ENCODE measurements around the gene ALPP. TPM values are rescaled to one million over a fixed set of nuclear protein-coding genes. Genes with fewer than 3 reads are reported as not detected.

Gene ALPP
- polyA plus RNA-seq, 3 donors, result not detected

DNA sequence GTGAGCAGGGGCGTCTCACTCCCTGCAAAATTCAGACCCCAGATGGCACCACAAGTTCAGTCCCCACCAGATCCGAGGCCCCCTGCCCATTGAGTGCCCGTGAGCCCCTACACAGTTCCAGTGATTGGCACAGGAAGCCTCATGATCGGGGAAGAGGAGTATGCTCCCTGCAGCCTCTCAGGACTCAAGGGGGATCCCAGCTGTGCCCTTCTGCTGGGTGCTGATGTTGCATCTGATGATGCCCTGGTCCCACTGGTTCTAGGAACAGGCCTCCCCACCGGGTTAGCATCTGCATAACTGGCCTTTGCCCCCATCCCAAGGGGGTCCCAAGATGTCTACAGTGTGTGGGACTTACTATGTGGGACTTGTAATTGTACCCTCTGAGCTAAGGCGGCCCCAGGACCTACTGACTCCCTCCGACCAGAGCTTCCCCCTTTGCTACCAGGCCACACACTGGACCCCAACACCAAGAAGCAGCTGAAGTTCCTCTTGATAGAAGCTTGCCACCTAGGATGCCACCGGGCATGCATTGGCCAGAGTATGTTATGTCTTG lies 36.7 kb downstream of the ALPP start:
- TF ChIP-seq, protein P1, sequence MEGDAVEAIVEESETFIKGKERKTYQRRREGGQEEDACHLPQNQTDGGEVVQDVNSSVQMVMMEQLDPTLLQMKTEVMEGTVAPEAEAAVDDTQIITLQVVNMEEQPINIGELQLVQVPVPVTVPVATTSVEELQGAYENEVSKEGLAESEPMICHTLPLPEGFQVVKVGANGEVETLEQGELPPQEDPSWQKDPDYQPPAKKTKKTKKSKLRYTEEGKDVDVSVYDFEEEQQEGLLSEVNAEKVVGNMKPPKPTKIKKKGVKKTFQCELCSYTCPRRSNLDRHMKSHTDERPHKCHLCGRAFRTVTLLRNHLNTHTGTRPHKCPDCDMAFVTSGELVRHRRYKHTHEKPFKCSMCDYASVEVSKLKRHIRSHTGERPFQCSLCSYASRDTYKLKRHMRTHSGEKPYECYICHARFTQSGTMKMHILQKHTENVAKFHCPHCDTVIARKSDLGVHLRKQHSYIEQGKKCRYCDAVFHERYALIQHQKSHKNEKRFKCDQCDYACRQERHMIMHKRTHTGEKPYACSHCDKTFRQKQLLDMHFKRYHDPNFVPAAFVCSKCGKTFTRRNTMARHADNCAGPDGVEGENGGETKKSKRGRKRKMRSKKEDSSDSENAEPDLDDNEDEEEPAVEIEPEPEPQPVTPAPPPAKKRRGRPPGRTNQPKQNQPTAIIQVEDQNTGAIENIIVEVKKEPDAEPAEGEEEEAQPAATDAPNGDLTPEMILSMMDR (IDR thresholded peaks at IDR 0.05), result no peak
- Histone ChIP-seq H2AFZ (ENCODE audit: insufficient read depth, low read depth, low read length, poor library complexity, severe bottlenecking) (no peak overlapping the region), H3K4me2 (replicated peaks; ENCODE audit: extremely low read depth, low read length, poor library complexity, severe bottlenecking) (no peak overlapping the region), H3K4me3 (replicated peaks in 1 of 3; ENCODE audit: low read depth in 2 of 3, low read length in 3 of 3) (no peak overlapping the region), H3K9me3 (replicated peaks in 1 of 2; ENCODE audit: control insufficient read depth in 1 of 2, insufficient read depth in 1 of 2, low read length in 2 of 2) (no peaks in the 10 kb centered on the region), H3K9ac (ENCODE audit: insufficient read depth, low read length, poor library complexity, severe bottlenecking) (no peak overlapping the region), H3K4me1 (ENCODE audit: control insufficient read depth in 1 of 2, insufficient read depth in 2 of 2, low read length in 2 of 2) (peaks cover 0 to 4% of the 10 kb centered on the region in 2 donors), H3K27me3 (ENCODE audit: control insufficient read depth in 2 of 2, insufficient read depth in 2 of 2, low read length in 2 of 2) (peaks cover 13 to 42% of the 10 kb centered on the region in 2 donors), H3K27ac (ENCODE audit: low read depth in 1 of 2, low read length in 2 of 2) (no peak overlapping the region), H3K36me3 (replicated peaks in 1 of 2; ENCODE audit: control insufficient read depth in 1 of 2, insufficient read depth in 2 of 2, low read length in 2 of 2) (no peaks in the 10 kb centered on the region), H4K20me1 (ENCODE audit: insufficient read depth, low read length) (no peaks in the 10 kb centered on the region), H3K79me2 (ENCODE audit: insufficient read depth, low read length) (no peaks in the 10 kb centered on the region)
- H3K9me3 Mint-ChIP-seq, result peaks cover 0 to 3% (median 0%) of the 10 kb centered on the region in 7 donors
- no peak overlapping the region for H3K4me3 Mint-ChIP-seq
- DNase-seq, result no peak
- peaks cover 7% of the 10 kb centered on the region for H3K4me1 Mint-ChIP-seq
- H3K36me3 Mint-ChIP-seq, result no peaks in the 10 kb centered on the region
- WGBS (ENCODE audit: insufficient coverage), result 86% methylated on average over 5 of the region's 8 CpGs
- H3K27ac Mint-ChIP-seq, result no peak overlapping the region
- intact Hi-C loops (cut with micrococcal nuclease), result no loop called here
- peaks cover 35 to 61% (median 55%) of the 10 kb centered on the region in 3 donors for H3K27me3 Mint-ChIP-seq (ENCODE audit: low read depth in 3 of 3)

DNA sequence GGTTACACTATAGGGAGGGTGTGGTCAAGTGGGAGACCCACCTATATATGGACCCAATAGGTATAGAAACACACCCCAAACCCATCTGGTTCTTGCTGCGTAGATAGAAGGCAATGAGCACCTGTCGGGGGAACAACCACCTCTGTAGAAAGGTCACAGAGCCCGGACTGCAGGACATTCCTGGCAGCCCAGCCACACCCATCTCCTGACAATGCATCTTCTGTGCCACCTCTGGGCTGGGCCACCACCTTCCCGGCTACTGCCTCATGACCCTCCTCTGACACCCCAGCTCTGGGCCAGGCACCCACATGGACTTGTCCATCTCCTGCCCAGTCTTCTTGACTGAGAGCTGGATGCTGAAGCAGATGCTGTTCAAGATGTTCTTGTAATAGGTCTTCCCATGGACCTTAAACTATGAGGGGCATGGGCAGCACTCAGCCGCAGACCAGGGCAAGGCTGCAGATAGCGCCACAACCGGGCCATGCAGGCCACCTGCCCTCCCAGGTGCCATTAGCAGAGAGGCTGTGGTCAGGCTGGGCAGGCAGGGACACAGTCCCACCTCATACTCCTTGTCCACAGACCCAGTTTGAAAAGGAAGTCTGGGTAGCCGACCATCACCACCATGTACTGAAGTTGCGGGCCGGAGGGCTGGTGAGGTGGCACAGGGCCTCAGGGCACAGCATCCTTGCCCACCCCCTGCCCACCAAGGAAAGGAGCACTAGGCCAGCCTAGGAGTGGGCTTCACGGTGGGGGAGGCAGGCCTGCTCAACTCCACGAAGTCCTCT lies 37.4 kb downstream of the ALPP start:
- no peak overlapping the region for H3K9ac ChIP-seq (ENCODE audit: insufficient read depth, low read length, poor library complexity, severe bottlenecking)
- peaks cover 0 to 3% (median under 1%) of the 10 kb centered on the region in 7 donors for H3K9me3 Mint-ChIP-seq
- no peaks in the 10 kb centered on the region for H3K36me3 ChIP-seq (replicated peaks in 1 of 2; ENCODE audit: control insufficient read depth in 1 of 2, insufficient read depth in 2 of 2, low read length in 2 of 2)
- peaks cover 18 to 47% of the 10 kb centered on the region in 2 donors for H3K27me3 ChIP-seq (ENCODE audit: control insufficient read depth in 2 of 2, insufficient read depth in 2 of 2, low read length in 2 of 2)
- H3K4me2 ChIP-seq (replicated peaks; ENCODE audit: extremely low read depth, low read length, poor library complexity, severe bottlenecking), result no peak overlapping the region
- H3K4me1 Mint-ChIP-seq, result peaks cover 7% of the 10 kb centered on the region
- WGBS (ENCODE audit: insufficient coverage), result 97% methylated on average over 9 of the region's 12 CpGs
- H3K27me3 Mint-ChIP-seq (ENCODE audit: low read depth in 3 of 3), result peaks cover 37 to 63% (median 58%) of the 10 kb centered on the region in 3 donors
- H3K36me3 Mint-ChIP-seq, result no peaks in the 10 kb centered on the region
- TF ChIP-seq, protein P1 (IDR thresholded peaks at IDR 0.05), result no peak
- peaks cover 0 to 4% of the 10 kb centered on the region in 2 donors for H3K4me1 ChIP-seq (ENCODE audit: control insufficient read depth in 1 of 2, insufficient read depth in 2 of 2, low read length in 2 of 2)
- no peaks in the 10 kb centered on the region for H4K20me1 ChIP-seq (ENCODE audit: insufficient read depth, low read length)
- H3K79me2 ChIP-seq (ENCODE audit: insufficient read depth, low read length), result no peaks in the 10 kb centered on the region
- no peak overlapping the region for H2AFZ ChIP-seq (ENCODE audit: insufficient read depth, low read depth, low read length, poor library complexity, severe bottlenecking)
- no peak overlapping the region for H3K27ac Mint-ChIP-seq
- no peak overlapping the region for H3K4me3 Mint-ChIP-seq
- no peak for DNase-seq
- no peak overlapping the region for H3K27ac ChIP-seq (ENCODE audit: low read depth in 1 of 2, low read length in 2 of 2)
- peaks cover 0 to 1% of the 10 kb centered on the region in 2 donors for H3K9me3 ChIP-seq (replicated peaks in 1 of 2; ENCODE audit: control insufficient read depth in 1 of 2, insufficient read depth in 1 of 2, low read length in 2 of 2)
- H3K4me3 ChIP-seq (replicated peaks in 1 of 3; ENCODE audit: low read depth in 2 of 3, low read length in 3 of 3), result no peak overlapping the region
- intact Hi-C loops (cut with micrococcal nuclease), result no loop called here

All from CD14-positive monocyte (primary cell).